ENCODE results near the gene CFB. TPM values are rescaled to one million over a fixed set of nuclear protein-coding genes. Genes with fewer than 3 reads are reported as not detected.

Gene CFB
- total and polyA plus RNA-seq, 9 of the 15 experiments (the other 6 are each of a cell fraction or from before 2014, with no cell fraction given) = 0.08 to 0.91 (median 0.22) TPM; not detected in 4

GRCh38 chr6:31958741-31959739 is 13.1 kb downstream of the CFB start, which contains the start of the genes NELFE and SKIC2 (continued):
- TF ChIP-seq SMARCE1 (IDR thresholded peaks at IDR 0.05) (peak; percentile 57; the same call in 1 of the 2 replicates), ATF6 (CRISPR knock-in tag; IDR thresholded peaks at IDR 0.05) (no peak), IRF9 (tag; IDR thresholded peaks at IDR 0.05) (peak; percentile 92), TFE3 (CRISPR knock-in tag; IDR thresholded peaks at IDR 0.05) (no peak), ZNF785 (CRISPR knock-in tag; IDR thresholded peaks at IDR 0.05) (no peak), PTTG1 (tag; IDR thresholded peaks at IDR 0.05; ENCODE audit: low read depth) (peak; percentile 84), RFX5 (IDR thresholded peaks at IDR 0.05; ENCODE audit: low read depth, low read length) (no peak), RNF219 (CRISPR knock-in tag; IDR thresholded peaks at IDR 0.05) (0 out of 2 replicates have a peak, but pooled peaks have one; percentile 24), POLR2AphosphoS2 (IDR thresholded peaks at IDR 0.05; ENCODE audit: low read length) (no peak), ZBTB12 (CRISPR knock-in tag; IDR thresholded peaks at IDR 0.05) (peak; percentile 99), RBM14 (IDR thresholded peaks at IDR 0.05; ENCODE audit: borderline replicate concordance, insufficient read depth, low read depth, low read length) (no peak), NELFE (IDR thresholded peaks at IDR 0.05; ENCODE audit: insufficient read depth, insufficient read length) (no peak), RUNX1 (IDR thresholded peaks at IDR 0.05; ENCODE audit: low read depth) (no peak), ZNF224 (CRISPR knock-in tag; IDR thresholded peaks at IDR 0.05) (no peak), ZEB2 (IDR thresholded peaks at IDR 0.05) (no peak), TEAD4 (IDR thresholded peaks at IDR 0.05; ENCODE audit: low read length) (peak; percentile 35; the same call in 1 of the 2 replicates), TEAD4 (CRISPR knock-in tag; IDR thresholded peaks at IDR 0.05; ENCODE audit: borderline replicate concordance) (no peak), ELK1 (CRISPR knock-in tag; IDR thresholded peaks at IDR 0.05) (no peak)
